ENCODE data around the gene TMOD4. TPM values are rescaled to one million over a fixed set of nuclear protein-coding genes. Genes with fewer than 3 reads are reported as not detected.

The TMOD4 gene
- total and polyA plus RNA-seq, 9 of the 15 experiments (the other 6 are each of a cell fraction or from before 2014, with no cell fraction given) = 0.18 to 1.8 (median 1.1) TPM; not detected in 1

DNA sequence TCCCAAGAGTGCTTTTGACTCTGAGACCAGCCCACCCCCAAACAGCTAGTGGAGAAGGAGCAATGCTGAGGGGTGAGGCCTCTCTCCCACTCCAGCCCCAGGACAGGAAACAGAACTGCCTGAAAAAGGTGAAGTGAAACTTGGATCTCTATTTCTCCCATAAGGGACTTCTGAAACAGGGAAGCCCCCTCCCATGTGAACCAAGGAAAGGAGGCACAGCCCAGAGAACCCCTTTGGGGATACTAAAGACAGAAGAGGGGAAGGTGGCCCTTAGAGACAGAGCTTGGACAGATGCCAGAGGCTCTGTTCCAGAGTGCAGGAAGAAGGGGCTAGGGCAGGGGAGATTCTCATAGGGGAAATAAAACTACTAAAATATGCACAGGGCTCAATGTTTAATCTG lies 16.4 kb downstream of the TMOD4 start:
- H3K27ac ChIP-seq (ENCODE audit: extremely low read depth, low read depth, low read length) = no peak overlapping the region; the same call in 2 of the 3 replicates
- in situ Hi-C loops (cut with MboI) = loop anchor here (5.0 kb wide), 2 partner anchors 67 to 142 kb away; no protein-coding TSS in a partner anchor

More for the DNA sequence above, 16.4 kb downstream of the TMOD4 start:
- DNase-seq (ENCODE audit: extremely low read depth in 1 of 4, low spot score in 3 of 4) = no peak
- no peaks in the 10 kb centered on the region; the same call in 1 of the 2 replicates for H3K9me3 ChIP-seq (replicated peaks; ENCODE audit: control insufficient read depth, insufficient read depth, low read depth, low read length)
- H3K27me3 ChIP-seq (ENCODE audit: control insufficient read depth in 2 of 2, insufficient read depth in 2 of 2, low read length in 2 of 2) = no peaks in the 10 kb centered on the region
- no peak overlapping the region for H3K4me3 ChIP-seq
- H3K9me1 ChIP-seq (ENCODE audit: control insufficient read depth, insufficient read depth, low read length) = no peaks in the 10 kb centered on the region
- no peak overlapping the region; a peak in 1 of 4 replicates for H3K9ac ChIP-seq (ENCODE audit: insufficient read depth in 1 of 2, low read depth in 2 of 2, low read length in 2 of 2)
- ATAC-seq = no peak
- FAIRE-seq = no peak
- ChIA-PET POLR2A (interaction anchor here (1.7 kb wide), 1 partner anchor 135 kb away, joined by 5 read pairs; no protein-coding TSS in a partner anchor), CTCF (ENCODE audit: low intra/inter-chr PET ratio) (no interaction called here)
- TF ChIP-seq, protein P1, sequence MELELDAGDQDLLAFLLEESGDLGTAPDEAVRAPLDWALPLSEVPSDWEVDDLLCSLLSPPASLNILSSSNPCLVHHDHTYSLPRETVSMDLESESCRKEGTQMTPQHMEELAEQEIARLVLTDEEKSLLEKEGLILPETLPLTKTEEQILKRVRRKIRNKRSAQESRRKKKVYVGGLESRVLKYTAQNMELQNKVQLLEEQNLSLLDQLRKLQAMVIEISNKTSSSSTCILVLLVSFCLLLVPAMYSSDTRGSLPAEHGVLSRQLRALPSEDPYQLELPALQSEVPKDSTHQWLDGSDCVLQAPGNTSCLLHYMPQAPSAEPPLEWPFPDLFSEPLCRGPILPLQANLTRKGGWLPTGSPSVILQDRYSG (tag; conservative IDR thresholded peaks at IDR 0.05; ENCODE audit: low read depth) = no peak
- TF ChIP-seq, protein P2, sequence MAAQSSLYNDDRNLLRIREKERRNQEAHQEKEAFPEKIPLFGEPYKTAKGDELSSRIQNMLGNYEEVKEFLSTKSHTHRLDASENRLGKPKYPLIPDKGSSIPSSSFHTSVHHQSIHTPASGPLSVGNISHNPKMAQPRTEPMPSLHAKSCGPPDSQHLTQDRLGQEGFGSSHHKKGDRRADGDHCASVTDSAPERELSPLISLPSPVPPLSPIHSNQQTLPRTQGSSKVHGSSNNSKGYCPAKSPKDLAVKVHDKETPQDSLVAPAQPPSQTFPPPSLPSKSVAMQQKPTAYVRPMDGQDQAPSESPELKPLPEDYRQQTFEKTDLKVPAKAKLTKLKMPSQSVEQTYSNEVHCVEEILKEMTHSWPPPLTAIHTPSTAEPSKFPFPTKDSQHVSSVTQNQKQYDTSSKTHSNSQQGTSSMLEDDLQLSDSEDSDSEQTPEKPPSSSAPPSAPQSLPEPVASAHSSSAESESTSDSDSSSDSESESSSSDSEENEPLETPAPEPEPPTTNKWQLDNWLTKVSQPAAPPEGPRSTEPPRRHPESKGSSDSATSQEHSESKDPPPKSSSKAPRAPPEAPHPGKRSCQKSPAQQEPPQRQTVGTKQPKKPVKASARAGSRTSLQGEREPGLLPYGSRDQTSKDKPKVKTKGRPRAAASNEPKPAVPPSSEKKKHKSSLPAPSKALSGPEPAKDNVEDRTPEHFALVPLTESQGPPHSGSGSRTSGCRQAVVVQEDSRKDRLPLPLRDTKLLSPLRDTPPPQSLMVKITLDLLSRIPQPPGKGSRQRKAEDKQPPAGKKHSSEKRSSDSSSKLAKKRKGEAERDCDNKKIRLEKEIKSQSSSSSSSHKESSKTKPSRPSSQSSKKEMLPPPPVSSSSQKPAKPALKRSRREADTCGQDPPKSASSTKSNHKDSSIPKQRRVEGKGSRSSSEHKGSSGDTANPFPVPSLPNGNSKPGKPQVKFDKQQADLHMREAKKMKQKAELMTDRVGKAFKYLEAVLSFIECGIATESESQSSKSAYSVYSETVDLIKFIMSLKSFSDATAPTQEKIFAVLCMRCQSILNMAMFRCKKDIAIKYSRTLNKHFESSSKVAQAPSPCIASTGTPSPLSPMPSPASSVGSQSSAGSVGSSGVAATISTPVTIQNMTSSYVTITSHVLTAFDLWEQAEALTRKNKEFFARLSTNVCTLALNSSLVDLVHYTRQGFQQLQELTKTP (IDR thresholded peaks at IDR 0.05; ENCODE audit: low read depth in 1 of 2, partially characterized antibody in 2 of 2) = no peak
- TF ChIP-seq NFIC (IDR thresholded peaks at IDR 0.05) = peak; percentile 56
- H4K20me1 ChIP-seq (replicated peaks; ENCODE audit: control insufficient read depth, insufficient read depth, low read length) = no peaks in the 10 kb centered on the region; the same call in 1 of the 2 replicates
- no TSS peak for BruUV-seq (replicated peaks)
- no peak overlapping the region for H2AFZ ChIP-seq (ENCODE audit: low read depth, low read length)
- no peak overlapping the region for H3K4me2 ChIP-seq (ENCODE audit: insufficient read depth, low read length)
- intact Hi-C loops (cut with micrococcal nuclease) = no loop called here
- peaks cover 4% of the 10 kb centered on the region; the same call in 1 of the 3 replicates for H3K79me2 ChIP-seq (ENCODE audit: control insufficient read depth, insufficient read depth, low read length)
- peaks cover 11 to 14% of the 10 kb centered on the region in 2 experiments; a peak in 4 of 5 replicates for H3K4me1 ChIP-seq (replicated peaks in 1 of 2; ENCODE audit: control insufficient read depth in 2 of 2, insufficient read depth in 2 of 2, low read length in 2 of 2)
- H3K36me3 ChIP-seq (ENCODE audit: control insufficient read depth, insufficient read depth, low read length) = peaks cover 27% of the 10 kb centered on the region; the same call in 2 of the 3 replicates
